Fibroblast of villous mesenchyme (primary cell): ENCODE measurements around the gene SLC26A11. TPM values are rescaled to one million over a fixed set of nuclear protein-coding genes. Genes with fewer than 3 reads are reported as not detected.
"Not testable (repeated sequence)": the region's sequence is repeated elsewhere in the genome, so short reads cannot be mapped to it uniquely, and the experiment has no call there.

ENCODE experiments used
- DNase-seq: peaks from one replicate; pipeline ENCODE4 v3.0.0-alpha.2; 2010; ENCODE audit warnings: low read depth
- H3K4me3 ChIP-seq: 2 replicates; pipeline ENCODE4 v1.5.1; 2011; ENCODE audit warnings: low read depth, mild to moderate bottlenecking, low read length
- total RNA-seq: library from RNA; depleted of rRNA; stranded (reverse); fragments of >200 nt; gene quantifications from 2 replicates; pipeline ENCODE4 v1.2.3, GENCODE V29; 2012
- TF ChIP-seq, protein P1 (sequence below): IDR thresholded peaks from 2 replicates; pipeline ENCODE4 v1.5.1; 2012; ENCODE audit warnings: low read depth, mild to moderate bottlenecking, low read length; ENCODE audit not compliant: insufficient read depth

SLC26A11 gene
- total RNA-seq, 1 donor, result 12.5 TPM

- TF ChIP-seq, protein P1, sequence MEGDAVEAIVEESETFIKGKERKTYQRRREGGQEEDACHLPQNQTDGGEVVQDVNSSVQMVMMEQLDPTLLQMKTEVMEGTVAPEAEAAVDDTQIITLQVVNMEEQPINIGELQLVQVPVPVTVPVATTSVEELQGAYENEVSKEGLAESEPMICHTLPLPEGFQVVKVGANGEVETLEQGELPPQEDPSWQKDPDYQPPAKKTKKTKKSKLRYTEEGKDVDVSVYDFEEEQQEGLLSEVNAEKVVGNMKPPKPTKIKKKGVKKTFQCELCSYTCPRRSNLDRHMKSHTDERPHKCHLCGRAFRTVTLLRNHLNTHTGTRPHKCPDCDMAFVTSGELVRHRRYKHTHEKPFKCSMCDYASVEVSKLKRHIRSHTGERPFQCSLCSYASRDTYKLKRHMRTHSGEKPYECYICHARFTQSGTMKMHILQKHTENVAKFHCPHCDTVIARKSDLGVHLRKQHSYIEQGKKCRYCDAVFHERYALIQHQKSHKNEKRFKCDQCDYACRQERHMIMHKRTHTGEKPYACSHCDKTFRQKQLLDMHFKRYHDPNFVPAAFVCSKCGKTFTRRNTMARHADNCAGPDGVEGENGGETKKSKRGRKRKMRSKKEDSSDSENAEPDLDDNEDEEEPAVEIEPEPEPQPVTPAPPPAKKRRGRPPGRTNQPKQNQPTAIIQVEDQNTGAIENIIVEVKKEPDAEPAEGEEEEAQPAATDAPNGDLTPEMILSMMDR, result no peak
- H3K4me3 ChIP-seq, result no peak overlapping the region
- no peak for DNase-seq
These were observed 17.2 kb downstream of the SLC26A11 start for GRCh38 chr17:80237386-80237785.

DNA sequence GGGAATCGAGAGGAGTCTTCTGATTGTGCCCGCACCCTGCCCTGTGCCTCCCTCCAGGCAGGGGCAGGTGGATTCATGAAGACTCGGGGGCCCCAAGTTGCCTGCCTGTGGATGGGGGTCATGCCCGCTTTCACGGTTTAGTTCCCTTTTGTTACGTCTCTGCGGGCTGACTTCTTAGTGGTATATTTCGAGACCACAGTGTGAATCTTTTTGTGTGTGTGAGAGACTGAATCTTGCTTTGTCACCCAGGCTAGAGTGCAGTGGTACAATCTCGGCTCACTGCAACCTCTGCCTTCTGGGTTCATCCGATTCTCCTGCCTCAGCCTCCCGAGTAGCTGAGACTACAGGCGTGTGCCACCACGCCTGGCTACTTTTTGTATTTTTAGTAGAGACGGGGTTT, 22.3 kb downstream of the SLC26A11 start:
- no peak overlapping the region for H3K4me3 ChIP-seq
- TF ChIP-seq, protein P1, result no peak
- DNase-seq, result no peak

DNA sequence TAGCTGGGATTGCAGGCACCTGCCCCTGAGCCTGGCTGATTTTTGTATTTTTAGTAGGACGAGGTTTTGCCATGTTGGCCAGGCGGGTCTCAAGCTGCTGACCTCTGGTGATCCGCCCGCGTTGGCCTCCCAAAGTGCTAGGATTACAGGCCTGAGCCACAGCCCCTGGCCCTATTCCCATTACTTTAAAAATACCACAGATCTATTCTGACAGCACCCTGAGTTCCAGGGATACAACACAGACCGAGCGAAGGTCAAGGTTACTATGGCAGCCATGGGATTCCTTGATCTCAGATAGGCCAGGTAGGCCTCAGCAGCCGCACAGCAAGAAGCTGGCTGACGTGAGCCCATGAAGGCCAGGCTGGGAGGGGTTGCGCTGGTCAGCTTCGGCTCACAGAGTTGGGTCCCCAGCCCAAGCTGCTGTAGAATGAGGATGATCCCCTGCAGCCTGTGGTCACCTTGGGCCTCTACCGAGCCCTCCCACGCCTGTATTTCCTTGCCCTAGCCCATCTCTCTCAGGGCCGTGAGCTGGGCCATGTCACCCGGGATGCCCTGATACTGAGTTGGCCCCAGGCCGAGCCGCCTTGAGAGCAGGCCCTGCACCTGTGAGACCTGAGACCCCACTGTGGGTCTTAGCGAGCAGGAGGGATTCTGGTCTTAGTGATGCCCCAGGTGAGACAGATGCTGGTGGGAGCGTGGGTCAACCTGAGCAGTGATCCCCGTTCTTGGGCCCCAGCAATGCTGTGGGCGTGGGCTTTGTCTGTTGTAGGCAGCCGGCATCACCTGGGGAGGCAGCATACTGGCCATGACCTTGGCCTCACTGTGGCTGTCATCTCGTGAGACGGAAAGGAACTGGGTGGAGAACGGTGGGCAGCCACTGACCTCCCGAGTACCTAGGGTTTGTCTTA, 23.6 kb downstream of the SLC26A11 start:
- TF ChIP-seq, protein P1, result no peak
- H3K4me3 ChIP-seq, result no peak overlapping the region
- DNase-seq, result no peak

- DNase-seq, result not testable (repeated sequence)
These were observed 24.2 kb downstream of the SLC26A11 start for GRCh38 chr17:80244448-80244847.

DNA sequence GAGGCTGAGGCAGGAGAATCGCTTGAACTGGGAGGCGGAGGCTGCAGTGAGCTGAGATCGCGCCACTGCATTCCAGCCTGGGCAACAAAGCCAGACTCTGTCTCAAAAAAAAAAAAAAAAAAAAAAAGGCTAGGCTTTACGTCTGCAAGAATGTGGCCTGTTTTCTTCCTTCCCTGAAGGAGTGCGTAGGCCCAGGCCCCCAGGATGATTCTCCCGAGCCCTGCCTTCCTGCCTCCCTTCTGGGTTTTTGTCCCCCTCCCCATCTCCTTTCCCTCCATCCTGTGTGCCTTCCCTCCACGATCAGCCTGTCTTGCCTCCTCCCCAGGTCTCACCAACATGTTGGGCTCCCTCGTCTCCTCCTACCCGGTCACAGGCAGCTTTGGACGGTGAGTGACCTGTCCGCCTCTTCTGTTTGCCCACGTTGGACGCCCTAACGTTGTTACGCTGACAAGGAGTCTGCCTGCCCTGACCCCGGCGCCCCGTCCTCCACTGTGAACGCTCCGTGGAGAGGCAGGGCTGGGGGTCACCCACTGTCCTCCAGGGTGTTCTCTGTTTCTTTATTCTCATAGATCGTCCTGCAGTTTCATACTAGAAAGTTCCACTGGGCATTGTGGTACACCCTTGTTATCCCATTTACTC, 24.8 kb downstream of the SLC26A11 start:
- H3K4me3 ChIP-seq, result no peak overlapping the region
- TF ChIP-seq, protein P1, result no peak
- DNase-seq, result no peak

More at GRCh38 chr17:80244448-80244847, 24.2 kb downstream of the SLC26A11 start:
- H3K4me3 ChIP-seq, result not testable (repeated sequence)

- no peak overlapping the region for H3K4me3 ChIP-seq
- TF ChIP-seq, protein P1, result no peak
- DNase-seq, result no peak
These were observed 25.5 kb downstream of the SLC26A11 start for GRCh38 chr17:80245566-80246265.

DNA sequence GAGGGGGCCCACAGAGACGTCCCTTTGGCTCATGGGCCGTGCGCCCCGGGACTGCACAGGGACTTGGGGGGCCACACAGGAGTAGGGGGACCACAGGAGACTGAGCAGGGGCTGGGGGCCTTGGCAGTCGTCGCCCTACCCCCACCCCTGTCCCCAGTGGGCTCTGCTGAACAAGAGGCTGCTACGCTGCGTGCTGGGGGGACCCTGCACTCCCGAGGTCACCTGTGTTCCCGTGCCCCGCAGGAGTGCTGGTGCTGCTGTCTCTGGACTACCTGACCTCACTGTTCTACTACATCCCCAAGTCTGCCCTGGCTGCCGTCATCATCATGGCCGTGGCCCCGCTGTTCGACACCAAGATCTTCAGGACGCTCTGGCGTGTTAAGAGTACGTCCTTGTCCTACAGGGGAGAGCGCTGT, 26.0 kb downstream of the SLC26A11 start:
- TF ChIP-seq, protein P1, result no peak
- DNase-seq, result no peak
- H3K4me3 ChIP-seq, result no peak overlapping the region
